ENCODE results near the gene PTPRN2. TPM values are rescaled to one million over a fixed set of nuclear protein-coding genes. Genes with fewer than 3 reads are reported as not detected.

PTPRN2 gene
- total and polyA plus RNA-seq, 2 of the 8 experiments (the other 6 are each of a cell fraction or from before 2014, with no cell fraction given) = 2.6 to 4.5 TPM

DNA sequence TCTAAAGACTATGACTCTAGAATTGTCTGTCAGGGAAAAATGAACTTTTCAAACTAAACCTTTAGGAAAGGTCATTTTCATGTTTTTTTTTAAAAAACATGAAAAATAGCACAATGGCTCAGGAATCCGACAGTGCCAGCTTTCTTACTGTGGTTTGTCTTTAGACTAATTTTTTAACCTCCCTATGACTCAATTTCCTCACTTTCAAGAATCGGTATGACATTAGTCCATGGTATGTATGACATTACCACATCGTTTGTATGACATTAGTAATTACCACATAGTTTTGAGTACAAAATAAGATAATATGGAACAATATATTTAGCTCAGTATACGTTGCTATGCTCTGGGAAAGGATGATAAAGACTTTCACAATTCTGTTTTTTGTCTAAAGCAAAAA, 383.2 kb downstream of the PTPRN2 start:
- H2BK12ac ChIP-seq (ENCODE audit: low read depth, low read length) = no peak overlapping the region
- ChIA-PET POLR2A (ENCODE audit: partially characterized antibody) (no interaction called here), CTCF (ENCODE audit: partially characterized antibody) (no interaction called here)
- H4K91ac ChIP-seq (replicated peaks; ENCODE audit: insufficient read length, low read length) = no peak overlapping the region
- H4K20me1 ChIP-seq (replicated peaks in 1 of 2; ENCODE audit: control insufficient read depth in 1 of 2, insufficient read depth in 2 of 2, low read length in 2 of 2) = no peaks in the 10 kb centered on the region
- no peak overlapping the region for H2BK20ac ChIP-seq (ENCODE audit: low read length)
- H2AFZ ChIP-seq (ENCODE audit: low read length) = no peak overlapping the region
- no peak overlapping the region; a peak in 1 of 4 replicates for H3K4me2 ChIP-seq (ENCODE audit: insufficient read depth in 1 of 2, low read depth in 2 of 2, low read length in 2 of 2)
- H3K56ac ChIP-seq (replicated peaks; ENCODE audit: insufficient read length, low read depth, low read length) = no peak overlapping the region
- H2BK15ac ChIP-seq (ENCODE audit: low read length) = no peak overlapping the region
- H3K4me3 ChIP-seq (ENCODE audit: extremely low read depth in 1 of 4, insufficient read depth in 2 of 4, low read depth in 3 of 4, low read length in 4 of 4) = no peak overlapping the region
- H3K9ac ChIP-seq (replicated peaks in 1 of 4; ENCODE audit: extremely low read depth in 1 of 4, low read depth in 3 of 4, low read length in 3 of 4) = no peak overlapping the region
- H3K36me3 ChIP-seq (ENCODE audit: control insufficient read depth in 2 of 4, insufficient read depth in 4 of 4, low read length in 3 of 4) = 0 out of 8 replicates have a peak, but pooled peaks cover 0 to 2% (median 0%) of the 10 kb centered on the region in 4 experiments
- 68% methylated on average over 4 of the region's 4 CpGs; no CpG with 5 or more reads in 1 of the 2 experiments for WGBS, 2 experiments (ENCODE audit: extremely low coverage in 1 of 2, insufficient coverage in 1 of 2, insufficient read length in 1 of 2, insufficient replicate concordance in 2 of 2, low coverage in 1 of 2, low lambda C conversion rate in 2 of 2, missing lambda C conversion rate in 1 of 2)
- no peak overlapping the region for H2BK5ac ChIP-seq (ENCODE audit: low read depth, low read length)
- no peak overlapping the region for H3K23ac ChIP-seq (ENCODE audit: insufficient read length)
- no peak overlapping the region for H2AK5ac ChIP-seq (ENCODE audit: low read depth, low read length)
- H4K8ac ChIP-seq (ENCODE audit: extremely low read depth, insufficient read depth, low read length) = no peak overlapping the region
- H3K79me2 ChIP-seq (ENCODE audit: control insufficient read depth in 1 of 2, insufficient read depth in 2 of 2, low read length in 2 of 2) = no peaks in the 10 kb centered on the region
- TF ChIP-seq KDM1A (IDR thresholded peaks at IDR 0.05; ENCODE audit: borderline replicate concordance, low read length) = no peak
- no peak for TF ChIP-seq GTF2F1 (IDR thresholded peaks at IDR 0.05; ENCODE audit: borderline replicate concordance, low read depth, low read length)
- TF ChIP-seq CTBP2 (IDR thresholded peaks at IDR 0.05; ENCODE audit: borderline replicate concordance, insufficient read depth, insufficient read length, low read length) = no peak
- no peak overlapping the region for H3K14ac ChIP-seq (ENCODE audit: insufficient read length)
- H3K18ac ChIP-seq (ENCODE audit: extremely low read depth, low read length) = no peak overlapping the region
- H3K27me3 ChIP-seq (replicated peaks in 1 of 4; ENCODE audit: control insufficient read depth in 3 of 4, extremely low read depth in 1 of 4, insufficient read depth in 3 of 4, low read length in 3 of 4) = no peaks in the 10 kb centered on the region
- no peak overlapping the region for H3K27ac ChIP-seq (ENCODE audit: low read depth, low read length)
- H3K79me1 ChIP-seq (ENCODE audit: low read depth, low read length) = no peaks in the 10 kb centered on the region; the same call in 1 of the 2 replicates
- peaks cover 2 to 27% of the 10 kb centered on the region in 2 experiments; a peak in 3 of 4 replicates for H3K9me3 ChIP-seq (ENCODE audit: insufficient read depth in 2 of 2, low read depth in 1 of 2, low read length in 1 of 2)
- no peak for DNase-seq (ENCODE audit: low read depth in 1 of 2, low spot score in 2 of 2)
- H4K5ac ChIP-seq (ENCODE audit: insufficient read length, low read depth, low read length) = no peak overlapping the region
- no peaks in the 10 kb centered on the region for H3K4me1 ChIP-seq (replicated peaks in 1 of 4; ENCODE audit: control insufficient read depth in 3 of 4, insufficient read depth in 4 of 4, low read length in 3 of 4)
- no peak overlapping the region for H2BK120ac ChIP-seq (replicated peaks; ENCODE audit: low read depth, low read length)
- FAIRE-seq = no peak
- no peak overlapping the region for H3K4ac ChIP-seq (replicated peaks; ENCODE audit: insufficient read length, low read depth, low read length)
- no peaks in the 10 kb centered on the region for H3K23me2 ChIP-seq (ENCODE audit: low read depth, low read length)

Data from H1 (cell line).